ENCODE data around the gene CD2AP.
"Not testable (repeated sequence)": the region's sequence is repeated elsewhere in the genome, so short reads cannot be mapped to it uniquely, and the experiment has no call there.

DNA sequence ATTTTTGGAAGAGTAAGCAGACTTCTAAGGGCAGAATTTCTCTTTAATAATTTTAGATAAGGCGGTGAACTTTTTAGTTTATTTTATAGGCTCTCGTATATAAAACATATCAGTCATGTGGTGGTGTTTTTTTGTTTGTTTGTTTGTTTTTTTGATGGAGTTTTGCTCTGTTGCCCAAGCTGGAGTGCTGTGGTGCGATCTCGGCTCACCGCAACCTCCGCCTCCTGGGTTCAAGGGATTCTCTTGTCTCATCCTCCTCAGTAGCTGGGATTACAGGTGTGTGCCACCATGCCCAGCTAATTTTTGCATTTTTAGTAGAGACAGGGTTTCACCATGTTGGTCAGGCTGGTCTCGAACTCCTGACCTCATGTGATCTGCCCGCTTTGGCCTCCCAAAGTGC is 3.6 kb downstream of the CD2AP start:
- TF ChIP-seq, protein P1, sequence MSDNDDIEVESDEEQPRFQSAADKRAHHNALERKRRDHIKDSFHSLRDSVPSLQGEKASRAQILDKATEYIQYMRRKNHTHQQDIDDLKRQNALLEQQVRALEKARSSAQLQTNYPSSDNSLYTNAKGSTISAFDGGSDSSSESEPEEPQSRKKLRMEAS (IDR thresholded peaks at IDR 0.05): not testable (repeated sequence)
- TF ChIP-seq, protein P2, sequence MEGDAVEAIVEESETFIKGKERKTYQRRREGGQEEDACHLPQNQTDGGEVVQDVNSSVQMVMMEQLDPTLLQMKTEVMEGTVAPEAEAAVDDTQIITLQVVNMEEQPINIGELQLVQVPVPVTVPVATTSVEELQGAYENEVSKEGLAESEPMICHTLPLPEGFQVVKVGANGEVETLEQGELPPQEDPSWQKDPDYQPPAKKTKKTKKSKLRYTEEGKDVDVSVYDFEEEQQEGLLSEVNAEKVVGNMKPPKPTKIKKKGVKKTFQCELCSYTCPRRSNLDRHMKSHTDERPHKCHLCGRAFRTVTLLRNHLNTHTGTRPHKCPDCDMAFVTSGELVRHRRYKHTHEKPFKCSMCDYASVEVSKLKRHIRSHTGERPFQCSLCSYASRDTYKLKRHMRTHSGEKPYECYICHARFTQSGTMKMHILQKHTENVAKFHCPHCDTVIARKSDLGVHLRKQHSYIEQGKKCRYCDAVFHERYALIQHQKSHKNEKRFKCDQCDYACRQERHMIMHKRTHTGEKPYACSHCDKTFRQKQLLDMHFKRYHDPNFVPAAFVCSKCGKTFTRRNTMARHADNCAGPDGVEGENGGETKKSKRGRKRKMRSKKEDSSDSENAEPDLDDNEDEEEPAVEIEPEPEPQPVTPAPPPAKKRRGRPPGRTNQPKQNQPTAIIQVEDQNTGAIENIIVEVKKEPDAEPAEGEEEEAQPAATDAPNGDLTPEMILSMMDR (IDR thresholded peaks at IDR 0.05 in 2 of 3, conservative IDR thresholded peaks at IDR 0.05 in 1 of 3; ENCODE audit: borderline replicate concordance in 1 of 3, insufficient read depth in 1 of 3, low read depth in 2 of 3, low read length in 2 of 3): not testable (repeated sequence)
- TF ChIP-seq POLR2A (IDR thresholded peaks at IDR 0.05; ENCODE audit: borderline replicate concordance, extremely low read depth, insufficient read depth, insufficient read length); POLR2AphosphoS5 (IDR thresholded peaks at IDR 0.05; ENCODE audit: low read depth, low read length); SP1 (IDR thresholded peaks at IDR 0.05; ENCODE audit: low read depth); RAD21 (IDR thresholded peaks at IDR 0.05; ENCODE audit: low read depth): not testable (repeated sequence)
- TF ChIP-seq, protein P3, sequence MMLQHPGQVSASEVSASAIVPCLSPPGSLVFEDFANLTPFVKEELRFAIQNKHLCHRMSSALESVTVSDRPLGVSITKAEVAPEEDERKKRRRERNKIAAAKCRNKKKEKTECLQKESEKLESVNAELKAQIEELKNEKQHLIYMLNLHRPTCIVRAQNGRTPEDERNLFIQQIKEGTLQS (IDR thresholded peaks at IDR 0.05): not testable (repeated sequence)
